H1 (cell line): Measurements from ENCODE around the gene EPHA4. TPM values are rescaled to one million over a fixed set of nuclear protein-coding genes. Genes with fewer than 3 reads are reported as not detected.

Experiments used
- JUND ChIP-seq: IDR thresholded peaks from 2 replicates; pipeline ENCODE4 v1.6.1; 2011; ENCODE audit warnings: mild to moderate bottlenecking, improper control_type of control experiment, low read length
- SIN3A ChIP-seq, 2 experiments: IDR thresholded peaks in 1 of 2; conservative IDR thresholded peaks in 1 of 2; 2 replicates each; pipeline ENCODE4 v1.6.1; 2011 to 2012; ENCODE audit warnings: low read length in 2 of 2, improper control_type of control experiment in 1 of 2, low read depth in 1 of 2, mild to moderate bottlenecking in 1 of 2
- SIX5 ChIP-seq: IDR thresholded peaks from 2 replicates; pipeline ENCODE4 v1.6.1; 2011; ENCODE audit warnings: mild to moderate bottlenecking, low read depth, low read length
- polyA plus RNA-seq, 7 experiments: library from polyadenylated mRNA; depleted of rRNA in 3 of 7; stranded (reverse) in 5 of 7; unstranded in 2 of 7; fragments of >200 nt in 5 of 7; fragments of 200-250 nt in 2 of 7; gene quantifications; 1 replicate in 5 of 7; 2 replicates in 1 of 7; 4 replicates in 1 of 7; pipeline versions ENCODE4 v1.2.1 to v1.2.3, GENCODE V29; 2011 to 2013; ENCODE audit warnings: missing spikeins in 2 of 7, mixed read lengths in 2 of 7
- total RNA-seq: library from RNA; stranded (reverse); fragmentation: NEBNext Ultra II Directional; extraction: Animal tissue kit (Norgen Biotek cat#: 25700); gene quantifications from 2 replicates; pipeline ENCODE4 v1.2.1, GENCODE V29; 2021
- TF ChIP-seq, protein P1 (sequence below): fragments of 300-600 bp; sonication (generic); IDR thresholded peaks from 2 replicates; pipeline ENCODE4 v1.7.1; 2012; ENCODE audit warnings: low read length, moderate library complexity, mild to moderate bottlenecking, inconsistent platforms; ENCODE audit not compliant: insufficient replicate concordance

The EPHA4 gene
- total and polyA plus RNA-seq, 2 of the 8 experiments (the other 6 are each of a cell fraction or from before 2014, with no cell fraction given) = 4.3 to 5.7 TPM

DNA sequence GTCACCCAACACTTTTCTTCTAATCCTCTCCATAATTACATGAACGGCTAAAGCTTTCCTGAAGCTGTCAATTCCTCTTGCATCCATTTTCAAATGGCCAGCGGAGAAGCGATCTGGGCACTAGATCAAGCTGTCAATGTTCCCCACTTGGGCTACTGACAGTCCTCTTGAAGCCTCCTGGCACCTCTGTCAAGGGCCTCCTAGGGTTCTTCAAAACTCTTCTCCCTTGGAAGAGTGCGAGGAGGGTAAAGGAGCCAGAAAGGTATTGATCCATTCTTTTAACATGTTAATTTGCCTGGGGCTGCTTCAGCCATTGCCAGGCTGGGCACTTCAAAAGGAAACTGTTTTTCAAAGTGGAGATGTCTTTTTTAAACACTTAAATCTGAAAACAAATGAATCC lies 19.8 kb downstream of the EPHA4 start (continued):
- TF ChIP-seq, protein P1, sequence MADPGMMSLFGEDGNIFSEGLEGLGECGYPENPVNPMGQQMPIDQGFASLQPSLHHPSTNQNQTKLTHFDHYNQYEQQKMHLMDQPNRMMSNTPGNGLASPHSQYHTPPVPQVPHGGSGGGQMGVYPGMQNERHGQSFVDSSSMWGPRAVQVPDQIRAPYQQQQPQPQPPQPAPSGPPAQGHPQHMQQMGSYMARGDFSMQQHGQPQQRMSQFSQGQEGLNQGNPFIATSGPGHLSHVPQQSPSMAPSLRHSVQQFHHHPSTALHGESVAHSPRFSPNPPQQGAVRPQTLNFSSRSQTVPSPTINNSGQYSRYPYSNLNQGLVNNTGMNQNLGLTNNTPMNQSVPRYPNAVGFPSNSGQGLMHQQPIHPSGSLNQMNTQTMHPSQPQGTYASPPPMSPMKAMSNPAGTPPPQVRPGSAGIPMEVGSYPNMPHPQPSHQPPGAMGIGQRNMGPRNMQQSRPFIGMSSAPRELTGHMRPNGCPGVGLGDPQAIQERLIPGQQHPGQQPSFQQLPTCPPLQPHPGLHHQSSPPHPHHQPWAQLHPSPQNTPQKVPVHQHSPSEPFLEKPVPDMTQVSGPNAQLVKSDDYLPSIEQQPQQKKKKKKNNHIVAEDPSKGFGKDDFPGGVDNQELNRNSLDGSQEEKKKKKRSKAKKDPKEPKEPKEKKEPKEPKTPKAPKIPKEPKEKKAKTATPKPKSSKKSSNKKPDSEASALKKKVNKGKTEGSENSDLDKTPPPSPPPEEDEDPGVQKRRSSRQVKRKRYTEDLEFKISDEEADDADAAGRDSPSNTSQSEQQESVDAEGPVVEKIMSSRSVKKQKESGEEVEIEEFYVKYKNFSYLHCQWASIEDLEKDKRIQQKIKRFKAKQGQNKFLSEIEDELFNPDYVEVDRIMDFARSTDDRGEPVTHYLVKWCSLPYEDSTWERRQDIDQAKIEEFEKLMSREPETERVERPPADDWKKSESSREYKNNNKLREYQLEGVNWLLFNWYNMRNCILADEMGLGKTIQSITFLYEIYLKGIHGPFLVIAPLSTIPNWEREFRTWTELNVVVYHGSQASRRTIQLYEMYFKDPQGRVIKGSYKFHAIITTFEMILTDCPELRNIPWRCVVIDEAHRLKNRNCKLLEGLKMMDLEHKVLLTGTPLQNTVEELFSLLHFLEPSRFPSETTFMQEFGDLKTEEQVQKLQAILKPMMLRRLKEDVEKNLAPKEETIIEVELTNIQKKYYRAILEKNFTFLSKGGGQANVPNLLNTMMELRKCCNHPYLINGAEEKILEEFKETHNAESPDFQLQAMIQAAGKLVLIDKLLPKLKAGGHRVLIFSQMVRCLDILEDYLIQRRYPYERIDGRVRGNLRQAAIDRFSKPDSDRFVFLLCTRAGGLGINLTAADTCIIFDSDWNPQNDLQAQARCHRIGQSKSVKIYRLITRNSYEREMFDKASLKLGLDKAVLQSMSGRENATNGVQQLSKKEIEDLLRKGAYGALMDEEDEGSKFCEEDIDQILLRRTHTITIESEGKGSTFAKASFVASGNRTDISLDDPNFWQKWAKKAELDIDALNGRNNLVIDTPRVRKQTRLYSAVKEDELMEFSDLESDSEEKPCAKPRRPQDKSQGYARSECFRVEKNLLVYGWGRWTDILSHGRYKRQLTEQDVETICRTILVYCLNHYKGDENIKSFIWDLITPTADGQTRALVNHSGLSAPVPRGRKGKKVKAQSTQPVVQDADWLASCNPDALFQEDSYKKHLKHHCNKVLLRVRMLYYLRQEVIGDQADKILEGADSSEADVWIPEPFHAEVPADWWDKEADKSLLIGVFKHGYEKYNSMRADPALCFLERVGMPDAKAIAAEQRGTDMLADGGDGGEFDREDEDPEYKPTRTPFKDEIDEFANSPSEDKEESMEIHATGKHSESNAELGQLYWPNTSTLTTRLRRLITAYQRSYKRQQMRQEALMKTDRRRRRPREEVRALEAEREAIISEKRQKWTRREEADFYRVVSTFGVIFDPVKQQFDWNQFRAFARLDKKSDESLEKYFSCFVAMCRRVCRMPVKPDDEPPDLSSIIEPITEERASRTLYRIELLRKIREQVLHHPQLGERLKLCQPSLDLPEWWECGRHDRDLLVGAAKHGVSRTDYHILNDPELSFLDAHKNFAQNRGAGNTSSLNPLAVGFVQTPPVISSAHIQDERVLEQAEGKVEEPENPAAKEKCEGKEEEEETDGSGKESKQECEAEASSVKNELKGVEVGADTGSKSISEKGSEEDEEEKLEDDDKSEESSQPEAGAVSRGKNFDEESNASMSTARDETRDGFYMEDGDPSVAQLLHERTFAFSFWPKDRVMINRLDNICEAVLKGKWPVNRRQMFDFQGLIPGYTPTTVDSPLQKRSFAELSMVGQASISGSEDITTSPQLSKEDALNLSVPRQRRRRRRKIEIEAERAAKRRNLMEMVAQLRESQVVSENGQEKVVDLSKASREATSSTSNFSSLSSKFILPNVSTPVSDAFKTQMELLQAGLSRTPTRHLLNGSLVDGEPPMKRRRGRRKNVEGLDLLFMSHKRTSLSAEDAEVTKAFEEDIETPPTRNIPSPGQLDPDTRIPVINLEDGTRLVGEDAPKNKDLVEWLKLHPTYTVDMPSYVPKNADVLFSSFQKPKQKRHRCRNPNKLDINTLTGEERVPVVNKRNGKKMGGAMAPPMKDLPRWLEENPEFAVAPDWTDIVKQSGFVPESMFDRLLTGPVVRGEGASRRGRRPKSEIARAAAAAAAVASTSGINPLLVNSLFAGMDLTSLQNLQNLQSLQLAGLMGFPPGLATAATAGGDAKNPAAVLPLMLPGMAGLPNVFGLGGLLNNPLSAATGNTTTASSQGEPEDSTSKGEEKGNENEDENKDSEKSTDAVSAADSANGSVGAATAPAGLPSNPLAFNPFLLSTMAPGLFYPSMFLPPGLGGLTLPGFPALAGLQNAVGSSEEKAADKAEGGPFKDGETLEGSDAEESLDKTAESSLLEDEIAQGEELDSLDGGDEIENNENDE = no peak
- TF ChIP-seq JUND (no peak), SIX5 (no peak), SIN3A (conservative IDR thresholded peaks at IDR 0.05 in 1 of 2, IDR thresholded peaks at IDR 0.05 in 1 of 2; ENCODE audit: low read depth in 1 of 2, low read length in 2 of 2) (peak; percentile 61 to 86; a peak in 2 of 4 replicates)
